WTC11 (cell line): Measurements from ENCODE around the gene KDM4F. TPM values are rescaled to one million over a fixed set of nuclear protein-coding genes. Genes with fewer than 3 reads are reported as not detected.

ENCODE experiments used
- ATAC-seq: fragments of 200-7000 bp; cut with Tn5 transposase; 2 replicates; pipeline ENCODE4 v1.10.0; 2021; ENCODE audit warnings: mild to moderate bottlenecking, moderate library complexity
- CTCF ChIA-PET: fragments of 300-600 bp; sonication (Branson Sonifier 250); formaldehyde crosslinking; loops from one replicate; lab custom pipeline; 2021; ENCODE audit warnings: antibody characterized with exemption; lab: Charles Lee
- POLR2A ChIA-PET: fragments of 350-600 bp; sonication (Branson Sonifier 250); formaldehyde crosslinking; loops from one replicate; lab custom pipeline; 2021; ENCODE audit warnings: antibody characterized with exemption; lab: Charles Lee
- DNase-seq: peaks from one replicate; pipeline ENCODE4 v3.0.0; 2021; ENCODE audit warnings: low spot score
- H3K27ac Mint-ChIP-seq: 2 replicates; pipeline ENCODE4 v1.8.0; 2021; ENCODE audit warnings: mixed read lengths
- H3K27me3 Mint-ChIP-seq: 2 replicates; pipeline ENCODE4 v1.8.0; 2021; ENCODE audit warnings: low read depth, mild to moderate bottlenecking, moderate library complexity, mixed read lengths
- H3K36me3 Mint-ChIP-seq: 2 replicates; pipeline ENCODE4 v1.8.0; 2021; ENCODE audit warnings: mixed read lengths
- H3K4me1 Mint-ChIP-seq: 2 replicates; pipeline ENCODE4 v1.8.0; 2022; ENCODE audit warnings: mixed read lengths
- H3K4me3 Mint-ChIP-seq: 2 replicates; pipeline ENCODE4 v1.8.0; 2021; ENCODE audit warnings: mild to moderate bottlenecking, moderate library complexity, mixed read lengths
- H3K9me3 Mint-ChIP-seq: 2 replicates; pipeline ENCODE4 v1.8.0; 2021; ENCODE audit warnings: mixed read lengths
- CBFB ChIP-seq: sonication (generic); formaldehyde crosslinking; IDR thresholded peaks from 2 replicates; pipeline ENCODE4 v1.8.1; 2022; ENCODE audit warnings: mild to moderate bottlenecking, low read depth, missing genetic modification reagents
- ELF4 ChIP-seq: sonication (generic); formaldehyde crosslinking; IDR thresholded peaks from 2 replicates; pipeline ENCODE4 v1.8.1; 2022; ENCODE audit warnings: low read depth, mild to moderate bottlenecking, moderate library complexity, missing genetic modification reagents
- MYBL2 ChIP-seq: sonication (generic); formaldehyde crosslinking; IDR thresholded peaks from 2 replicates; pipeline ENCODE4 v1.8.1; 2023; ENCODE audit warnings: mild to moderate bottlenecking, moderate library complexity, missing genetic modification reagents
- NFE2L1 ChIP-seq: sonication (generic); formaldehyde crosslinking; IDR thresholded peaks from 2 replicates; pipeline ENCODE4 v1.8.1; 2023; ENCODE audit warnings: missing genetic modification reagents
- NR2C2 ChIP-seq: sonication (generic); formaldehyde crosslinking; IDR thresholded peaks from 2 replicates; pipeline ENCODE4 v1.8.0; 2022; ENCODE audit warnings: mild to moderate bottlenecking, missing genetic modification reagents
- RELA ChIP-seq: sonication (generic); formaldehyde crosslinking; IDR thresholded peaks from 2 replicates; pipeline ENCODE4 v1.8.1; 2022; ENCODE audit warnings: missing genetic modification reagents, mild to moderate bottlenecking, borderline replicate concordance
- SP1 ChIP-seq: sonication (generic); formaldehyde crosslinking; conservative IDR thresholded peaks from 2 replicates; pipeline ENCODE4 v1.8.1; 2022; ENCODE audit warnings: missing genetic modification reagents
- TP53 ChIP-seq: sonication (generic); formaldehyde crosslinking; IDR thresholded peaks from 2 replicates; pipeline ENCODE4 v1.8.1; 2023; ENCODE audit warnings: mild to moderate bottlenecking, missing genetic modification reagents
- ZNF263 ChIP-seq: sonication (generic); formaldehyde crosslinking; IDR thresholded peaks from 2 replicates; pipeline ENCODE4 v1.8.1; 2022; ENCODE audit warnings: low read depth, mild to moderate bottlenecking, moderate library complexity, missing genetic modification reagents
- total RNA-seq: library from RNA; stranded (reverse); gene quantifications from 3 replicates; pipeline ENCODE4 v1.2.3, GENCODE V29; 2021
- TF ChIP-seq, protein P1 (sequence below): sonication (generic); formaldehyde crosslinking; IDR thresholded peaks from 2 replicates; pipeline ENCODE4 v1.8.1; 2022; ENCODE audit warnings: mild to moderate bottlenecking, moderate library complexity, missing genetic modification reagents
- TF ChIP-seq, protein P2 (sequence below): sonication (generic); formaldehyde crosslinking; IDR thresholded peaks from 2 replicates; pipeline ENCODE4 v1.8.1; 2023; ENCODE audit warnings: mild to moderate bottlenecking, missing genetic modification reagents, moderate library complexity
- TF ChIP-seq, protein P3 (sequence below): fragments of 250-450 bp; sonication (Bioruptor Pico); IDR thresholded peaks from 2 replicates; pipeline ENCODE4 v1.8.0; 2021; ENCODE audit warnings: mild to moderate bottlenecking
- TF ChIP-seq, protein P4 (sequence below): fragments of 250-450 bp; sonication (Bioruptor Pico); IDR thresholded peaks from 2 replicates; pipeline ENCODE4 v2.1.2; 2022; ENCODE audit warnings: mild to moderate bottlenecking, moderate library complexity
- TF ChIP-seq, protein P5 (sequence below): sonication (generic); formaldehyde crosslinking; IDR thresholded peaks from 2 replicates; pipeline ENCODE4 v1.8.0; 2022; ENCODE audit warnings: missing genetic modification reagents
- TF ChIP-seq, protein P6 (sequence below): sonication (generic); formaldehyde crosslinking; conservative IDR thresholded peaks from 2 replicates; pipeline ENCODE4 v1.8.1; 2022; ENCODE audit warnings: mild to moderate bottlenecking, missing genetic modification reagents
- TF ChIP-seq, protein P7 (sequence below): sonication (generic); formaldehyde crosslinking; IDR thresholded peaks from 2 replicates; pipeline ENCODE4 v1.8.1; 2023; ENCODE audit warnings: mild to moderate bottlenecking, missing genetic modification reagents, moderate library complexity
- TF ChIP-seq, protein P8 (sequence below): sonication (generic); formaldehyde crosslinking; IDR thresholded peaks from 2 replicates; pipeline ENCODE4 v1.8.1; 2022; ENCODE audit warnings: missing genetic modification reagents, borderline replicate concordance

Gene KDM4F
- total RNA-seq, 1 experiment from 2014 or later, result not detected

DNA sequence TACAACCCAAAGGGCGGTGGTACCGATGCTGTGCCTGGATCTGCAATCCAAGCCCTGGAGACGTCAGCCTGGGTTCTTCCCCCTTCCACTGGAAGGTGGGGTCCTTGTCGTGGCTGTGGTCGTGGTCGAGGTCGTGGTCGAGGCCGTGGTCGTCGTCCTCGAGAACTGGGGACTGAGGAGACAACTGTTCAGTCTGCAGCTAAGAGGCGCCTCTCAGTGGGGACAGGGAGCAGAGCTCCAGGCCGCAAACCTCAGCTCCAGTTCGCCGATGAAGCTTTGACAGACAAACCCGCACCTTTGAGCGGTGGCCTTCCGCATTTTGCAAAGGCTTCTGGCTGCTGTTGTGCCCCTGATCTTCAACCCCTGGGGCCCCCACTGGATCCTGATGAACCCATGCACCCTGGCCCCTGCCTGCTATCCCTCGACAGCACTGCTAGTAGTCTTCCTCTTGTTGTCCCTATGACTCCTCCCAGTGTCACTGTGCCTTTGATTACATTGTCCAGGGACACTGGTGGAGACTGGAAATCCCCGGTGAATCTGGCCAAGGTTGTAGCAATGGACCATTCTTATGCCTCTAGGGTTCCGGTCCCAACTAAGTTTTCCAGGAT, 1.5 kb downstream of the KDM4F start:
- peaks cover 24% of the 10 kb centered on the region for H3K27me3 Mint-ChIP-seq
- TF ChIP-seq SP1 (no peak), ELF4 (CRISPR knock-in tag) (no peak), ZNF263 (no peak), MYBL2 (CRISPR knock-in tag) (no peak), NR2C2 (CRISPR knock-in tag) (no peak), CBFB (no peak), TP53 (no peak), NFE2L1 (CRISPR knock-in tag) (no peak), RELA (CRISPR knock-in tag) (no peak)
- TF ChIP-seq, protein P1, sequence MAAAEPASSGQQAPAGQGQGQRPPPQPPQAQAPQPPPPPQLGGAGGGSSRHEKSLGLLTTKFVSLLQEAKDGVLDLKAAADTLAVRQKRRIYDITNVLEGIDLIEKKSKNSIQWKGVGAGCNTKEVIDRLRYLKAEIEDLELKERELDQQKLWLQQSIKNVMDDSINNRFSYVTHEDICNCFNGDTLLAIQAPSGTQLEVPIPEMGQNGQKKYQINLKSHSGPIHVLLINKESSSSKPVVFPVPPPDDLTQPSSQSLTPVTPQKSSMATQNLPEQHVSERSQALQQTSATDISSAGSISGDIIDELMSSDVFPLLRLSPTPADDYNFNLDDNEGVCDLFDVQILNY (CRISPR knock-in tag), result no peak
- TF ChIP-seq, protein P2, sequence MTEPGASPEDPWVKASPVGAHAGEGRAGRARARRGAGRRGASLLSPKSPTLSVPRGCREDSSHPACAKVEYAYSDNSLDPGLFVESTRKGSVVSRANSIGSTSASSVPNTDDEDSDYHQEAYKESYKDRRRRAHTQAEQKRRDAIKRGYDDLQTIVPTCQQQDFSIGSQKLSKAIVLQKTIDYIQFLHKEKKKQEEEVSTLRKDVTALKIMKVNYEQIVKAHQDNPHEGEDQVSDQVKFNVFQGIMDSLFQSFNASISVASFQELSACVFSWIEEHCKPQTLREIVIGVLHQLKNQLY (CRISPR knock-in tag), result no peak
- TF ChIP-seq, protein P3, sequence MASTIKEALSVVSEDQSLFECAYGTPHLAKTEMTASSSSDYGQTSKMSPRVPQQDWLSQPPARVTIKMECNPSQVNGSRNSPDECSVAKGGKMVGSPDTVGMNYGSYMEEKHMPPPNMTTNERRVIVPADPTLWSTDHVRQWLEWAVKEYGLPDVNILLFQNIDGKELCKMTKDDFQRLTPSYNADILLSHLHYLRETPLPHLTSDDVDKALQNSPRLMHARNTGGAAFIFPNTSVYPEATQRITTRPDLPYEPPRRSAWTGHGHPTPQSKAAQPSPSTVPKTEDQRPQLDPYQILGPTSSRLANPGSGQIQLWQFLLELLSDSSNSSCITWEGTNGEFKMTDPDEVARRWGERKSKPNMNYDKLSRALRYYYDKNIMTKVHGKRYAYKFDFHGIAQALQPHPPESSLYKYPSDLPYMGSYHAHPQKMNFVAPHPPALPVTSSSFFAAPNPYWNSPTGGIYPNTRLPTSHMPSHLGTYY, result no peak
- TF ChIP-seq, protein P4, sequence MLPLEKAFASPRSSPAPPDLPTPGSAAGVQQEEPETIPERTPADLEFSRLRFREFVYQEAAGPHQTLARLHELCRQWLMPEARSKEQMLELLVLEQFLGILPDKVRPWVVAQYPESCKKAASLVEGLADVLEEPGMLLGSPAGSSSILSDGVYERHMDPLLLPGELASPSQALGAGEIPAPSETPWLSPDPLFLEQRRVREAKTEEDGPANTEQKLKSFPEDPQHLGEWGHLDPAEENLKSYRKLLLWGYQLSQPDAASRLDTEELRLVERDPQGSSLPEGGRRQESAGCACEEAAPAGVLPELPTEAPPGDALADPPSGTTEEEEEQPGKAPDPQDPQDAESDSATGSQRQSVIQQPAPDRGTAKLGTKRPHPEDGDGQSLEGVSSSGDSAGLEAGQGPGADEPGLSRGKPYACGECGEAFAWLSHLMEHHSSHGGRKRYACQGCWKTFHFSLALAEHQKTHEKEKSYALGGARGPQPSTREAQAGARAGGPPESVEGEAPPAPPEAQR (CRISPR knock-in tag), result no peak
- TF ChIP-seq, protein P5, sequence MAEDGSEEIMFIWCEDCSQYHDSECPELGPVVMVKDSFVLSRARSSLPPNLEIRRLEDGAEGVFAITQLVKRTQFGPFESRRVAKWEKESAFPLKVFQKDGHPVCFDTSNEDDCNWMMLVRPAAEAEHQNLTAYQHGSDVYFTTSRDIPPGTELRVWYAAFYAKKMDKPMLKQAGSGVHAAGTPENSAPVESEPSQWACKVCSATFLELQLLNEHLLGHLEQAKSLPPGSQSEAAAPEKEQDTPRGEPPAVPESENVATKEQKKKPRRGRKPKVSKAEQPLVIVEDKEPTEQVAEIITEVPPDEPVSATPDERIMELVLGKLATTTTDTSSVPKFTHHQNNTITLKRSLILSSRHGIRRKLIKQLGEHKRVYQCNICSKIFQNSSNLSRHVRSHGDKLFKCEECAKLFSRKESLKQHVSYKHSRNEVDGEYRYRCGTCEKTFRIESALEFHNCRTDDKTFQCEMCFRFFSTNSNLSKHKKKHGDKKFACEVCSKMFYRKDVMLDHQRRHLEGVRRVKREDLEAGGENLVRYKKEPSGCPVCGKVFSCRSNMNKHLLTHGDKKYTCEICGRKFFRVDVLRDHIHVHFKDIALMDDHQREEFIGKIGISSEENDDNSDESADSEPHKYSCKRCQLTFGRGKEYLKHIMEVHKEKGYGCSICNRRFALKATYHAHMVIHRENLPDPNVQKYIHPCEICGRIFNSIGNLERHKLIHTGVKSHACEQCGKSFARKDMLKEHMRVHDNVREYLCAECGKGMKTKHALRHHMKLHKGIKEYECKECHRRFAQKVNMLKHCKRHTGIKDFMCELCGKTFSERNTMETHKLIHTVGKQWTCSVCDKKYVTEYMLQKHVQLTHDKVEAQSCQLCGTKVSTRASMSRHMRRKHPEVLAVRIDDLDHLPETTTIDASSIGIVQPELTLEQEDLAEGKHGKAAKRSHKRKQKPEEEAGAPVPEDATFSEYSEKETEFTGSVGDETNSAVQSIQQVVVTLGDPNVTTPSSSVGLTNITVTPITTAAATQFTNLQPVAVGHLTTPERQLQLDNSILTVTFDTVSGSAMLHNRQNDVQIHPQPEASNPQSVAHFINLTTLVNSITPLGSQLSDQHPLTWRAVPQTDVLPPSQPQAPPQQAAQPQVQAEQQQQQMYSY (CRISPR knock-in tag), result no peak
- TF ChIP-seq, protein P6, sequence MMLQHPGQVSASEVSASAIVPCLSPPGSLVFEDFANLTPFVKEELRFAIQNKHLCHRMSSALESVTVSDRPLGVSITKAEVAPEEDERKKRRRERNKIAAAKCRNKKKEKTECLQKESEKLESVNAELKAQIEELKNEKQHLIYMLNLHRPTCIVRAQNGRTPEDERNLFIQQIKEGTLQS (CRISPR knock-in tag), result no peak
- TF ChIP-seq, protein P7, sequence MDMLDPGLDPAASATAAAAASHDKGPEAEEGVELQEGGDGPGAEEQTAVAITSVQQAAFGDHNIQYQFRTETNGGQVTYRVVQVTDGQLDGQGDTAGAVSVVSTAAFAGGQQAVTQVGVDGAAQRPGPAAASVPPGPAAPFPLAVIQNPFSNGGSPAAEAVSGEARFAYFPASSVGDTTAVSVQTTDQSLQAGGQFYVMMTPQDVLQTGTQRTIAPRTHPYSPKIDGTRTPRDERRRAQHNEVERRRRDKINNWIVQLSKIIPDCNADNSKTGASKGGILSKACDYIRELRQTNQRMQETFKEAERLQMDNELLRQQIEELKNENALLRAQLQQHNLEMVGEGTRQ (CRISPR knock-in tag), result no peak
- TF ChIP-seq, protein P8, sequence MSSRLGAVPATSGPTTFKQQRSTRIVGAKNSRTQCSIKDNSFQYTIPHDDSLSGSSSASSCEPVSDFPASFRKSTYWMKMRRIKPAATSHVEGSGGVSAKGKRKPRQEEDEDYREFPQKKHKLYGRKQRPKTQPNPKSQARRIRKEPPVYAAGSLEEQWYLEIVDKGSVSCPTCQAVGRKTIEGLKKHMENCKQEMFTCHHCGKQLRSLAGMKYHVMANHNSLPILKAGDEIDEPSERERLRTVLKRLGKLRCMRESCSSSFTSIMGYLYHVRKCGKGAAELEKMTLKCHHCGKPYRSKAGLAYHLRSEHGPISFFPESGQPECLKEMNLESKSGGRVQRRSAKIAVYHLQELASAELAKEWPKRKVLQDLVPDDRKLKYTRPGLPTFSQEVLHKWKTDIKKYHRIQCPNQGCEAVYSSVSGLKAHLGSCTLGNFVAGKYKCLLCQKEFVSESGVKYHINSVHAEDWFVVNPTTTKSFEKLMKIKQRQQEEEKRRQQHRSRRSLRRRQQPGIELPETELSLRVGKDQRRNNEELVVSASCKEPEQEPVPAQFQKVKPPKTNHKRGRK (CRISPR knock-in tag), result no peak
- POLR2A ChIA-PET, result no interaction called here
- DNase-seq (no peak), ATAC-seq (no peak; the same call in 1 of the 2 replicates)
- H3K36me3 Mint-ChIP-seq, result no peaks in the 10 kb centered on the region
- H3K4me1 Mint-ChIP-seq, result no peaks in the 10 kb centered on the region
- CTCF ChIA-PET, result interaction anchor here (0.7 to 1.0 kb wide), 2 partner anchors 16 to 40 kb away, joined by 3 read pairs; partner anchors contain the start of gene SRSF8
- H3K9me3 Mint-ChIP-seq, result no peaks in the 10 kb centered on the region
- H3K4me3 Mint-ChIP-seq, result no peak overlapping the region
- no peak overlapping the region for H3K27ac Mint-ChIP-seq
